HG03159 (cell line): ENCODE results near the gene GRAMD4.

ENCODE experiments used
- ATAC-seq: cut with Tn5 transposase; IDR thresholded peaks from one replicate; pipeline ENCODE4 v1.9.1; 2021; ENCODE audit warnings: mild to moderate bottlenecking, moderate library complexity; ENCODE audit not compliant: unreplicated experiment

The GRAMD4 gene

DNA sequence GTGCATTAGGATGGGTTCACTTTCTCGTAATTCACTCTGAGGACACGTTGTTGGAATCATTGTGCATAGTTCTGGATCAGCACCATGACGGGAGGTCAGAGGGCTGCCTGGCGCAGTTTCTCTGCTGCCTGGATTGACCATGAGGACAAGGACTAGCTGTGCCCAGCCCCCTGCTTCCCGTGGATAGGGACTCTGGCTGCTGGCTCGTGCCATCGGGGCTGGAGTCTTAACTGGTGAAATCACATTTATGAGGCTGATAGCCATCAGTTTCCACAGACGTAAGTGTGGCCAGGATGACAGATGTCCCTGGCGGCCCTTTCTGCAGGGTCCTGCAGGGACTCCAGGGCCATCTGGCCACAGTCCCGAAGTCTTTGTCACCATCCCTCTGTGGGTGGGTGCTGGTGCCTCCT is 24.1 kb upstream of the GRAMD4 start:
- ATAC-seq: no peak

DNA sequence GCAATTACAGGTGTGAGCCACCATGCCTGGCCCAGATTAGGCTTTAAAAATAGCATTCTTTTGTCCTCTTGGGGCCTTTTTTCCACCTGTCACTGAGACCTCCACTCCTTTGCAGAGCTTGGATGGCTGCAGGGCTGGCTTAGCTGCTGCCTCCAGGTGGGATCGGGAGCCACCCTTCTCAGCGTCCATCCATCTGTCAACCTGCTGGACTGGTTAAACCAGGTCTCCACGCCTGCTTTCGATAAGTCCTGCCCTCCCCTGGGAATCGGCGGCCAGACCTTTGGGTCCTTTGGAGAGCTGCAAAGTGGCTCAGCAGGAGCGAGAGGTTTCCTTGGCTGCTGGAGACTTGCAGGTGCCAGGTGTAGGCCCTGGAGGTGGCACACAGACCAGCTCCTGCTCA is 23.4 kb upstream of the GRAMD4 start:
- ATAC-seq: no peak

DNA sequence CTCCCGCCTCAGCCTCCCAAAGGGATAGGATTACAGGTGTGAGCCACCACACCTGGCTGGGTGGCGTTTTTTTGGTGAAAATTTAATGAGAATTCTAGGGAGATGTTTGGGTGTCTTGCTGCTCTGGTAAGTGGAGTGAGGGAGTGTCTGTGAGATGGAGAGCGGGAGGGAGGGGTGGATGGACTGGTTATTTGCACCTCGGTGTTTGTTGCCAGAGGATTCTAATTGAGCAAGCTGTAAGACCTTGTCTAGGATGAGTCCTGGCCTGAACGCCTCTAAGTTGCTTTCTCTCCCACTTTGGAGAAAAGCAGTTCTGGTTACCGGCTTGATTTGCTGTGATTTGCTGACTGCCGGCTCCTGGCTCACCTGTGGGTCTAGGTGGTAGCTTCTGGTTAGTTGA is 22.0 kb upstream of the GRAMD4 start:
- ATAC-seq: no peak

DNA sequence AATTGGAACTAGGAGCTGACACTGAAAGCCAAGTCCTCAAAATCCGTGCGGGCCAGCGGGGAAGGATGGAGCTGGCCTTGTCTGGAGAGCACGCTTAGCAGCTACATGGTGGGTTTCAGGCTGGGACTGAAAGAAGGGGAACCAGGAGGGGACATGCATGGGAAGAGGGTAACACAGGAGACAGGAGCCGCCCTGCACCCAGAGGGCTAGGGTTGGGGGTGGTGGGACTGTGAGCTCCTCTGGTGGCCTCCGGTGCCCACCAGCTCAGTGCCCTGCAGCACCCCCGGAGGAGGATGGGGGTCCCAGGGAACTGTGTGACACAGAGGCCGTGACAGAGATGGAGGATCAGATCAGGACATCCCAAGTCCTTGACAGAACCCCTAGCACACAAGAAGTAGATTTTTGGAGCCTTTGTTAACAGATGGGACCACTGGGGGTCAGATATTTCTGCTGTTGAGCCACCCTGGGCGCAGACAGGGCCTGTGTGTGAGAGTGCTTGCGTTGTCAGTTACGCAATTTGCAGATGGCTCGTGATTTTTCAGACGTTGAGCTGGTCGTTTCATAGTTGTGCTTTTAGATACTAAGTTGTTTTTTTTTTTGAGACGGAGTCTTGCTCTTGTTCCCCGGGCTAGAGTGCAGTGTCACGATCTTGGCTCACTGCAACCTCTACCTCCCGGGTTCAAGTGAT is 21.3 kb upstream of the GRAMD4 start:
- ATAC-seq: no peak

DNA sequence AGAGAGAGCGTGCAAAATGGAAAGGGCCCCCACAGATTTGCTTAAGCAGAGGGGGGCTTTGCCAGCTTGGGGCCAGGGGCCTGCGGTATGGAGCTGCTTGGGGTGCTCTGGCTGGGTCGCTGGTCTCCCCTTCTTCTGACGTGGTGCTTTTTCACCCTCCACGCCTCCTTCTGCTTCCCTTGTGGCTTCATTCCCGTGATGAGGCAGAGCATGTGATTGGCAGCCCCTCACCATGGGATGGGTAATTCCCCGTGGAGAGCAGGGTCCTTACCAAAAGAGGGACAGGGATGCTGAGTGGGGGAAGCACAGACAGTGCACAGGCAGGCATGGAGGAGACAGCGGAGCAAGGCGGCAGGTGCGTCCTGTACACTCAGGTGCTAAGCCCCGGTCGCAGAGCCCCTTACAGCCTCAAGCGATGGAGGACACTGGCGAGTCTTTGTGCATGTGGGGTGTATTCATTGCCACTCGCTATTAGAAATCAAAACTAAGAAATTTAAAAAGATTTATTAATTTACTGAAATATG is 19.9 kb upstream of the GRAMD4 start:
- ATAC-seq: no peak

DNA sequence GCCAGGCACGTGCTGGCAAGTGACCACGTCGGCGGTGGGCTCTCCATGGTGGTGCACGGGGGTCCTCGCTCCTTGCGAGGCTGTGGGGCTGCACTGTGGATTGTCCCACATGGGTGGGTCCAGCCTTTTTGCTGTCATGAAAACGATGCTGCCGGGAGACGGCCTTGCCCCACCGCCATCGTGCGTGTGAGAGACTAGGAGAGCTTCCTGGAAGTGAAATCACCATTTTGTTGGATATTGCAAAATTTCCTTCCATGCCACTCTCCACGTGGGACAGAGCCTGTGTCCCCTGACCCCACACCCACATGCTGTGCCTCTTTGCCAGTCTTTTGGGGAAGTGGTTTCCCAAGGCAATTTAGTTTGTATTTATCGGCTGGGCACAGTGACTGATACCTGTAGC is 18.2 kb upstream of the GRAMD4 start:
- ATAC-seq: no peak

DNA sequence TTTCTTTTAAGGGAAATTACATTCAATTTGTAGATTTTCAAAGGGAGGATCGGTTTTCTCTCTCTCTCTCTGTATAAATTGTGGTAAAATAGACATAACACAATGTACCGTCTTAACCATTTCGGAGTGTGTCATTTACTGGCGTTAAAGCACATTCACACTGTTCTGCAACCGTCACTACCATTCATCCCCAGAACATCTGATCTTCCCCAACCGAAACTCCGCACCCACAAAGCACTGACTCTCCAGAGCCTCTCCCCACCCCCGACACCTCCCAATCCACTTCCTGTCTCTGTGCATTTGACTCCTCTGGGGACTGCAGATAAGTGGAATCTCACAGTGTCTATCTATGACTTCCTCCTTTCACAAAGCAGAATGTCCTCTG is 15.9 kb upstream of the GRAMD4 start:
- no peak for ATAC-seq

DNA sequence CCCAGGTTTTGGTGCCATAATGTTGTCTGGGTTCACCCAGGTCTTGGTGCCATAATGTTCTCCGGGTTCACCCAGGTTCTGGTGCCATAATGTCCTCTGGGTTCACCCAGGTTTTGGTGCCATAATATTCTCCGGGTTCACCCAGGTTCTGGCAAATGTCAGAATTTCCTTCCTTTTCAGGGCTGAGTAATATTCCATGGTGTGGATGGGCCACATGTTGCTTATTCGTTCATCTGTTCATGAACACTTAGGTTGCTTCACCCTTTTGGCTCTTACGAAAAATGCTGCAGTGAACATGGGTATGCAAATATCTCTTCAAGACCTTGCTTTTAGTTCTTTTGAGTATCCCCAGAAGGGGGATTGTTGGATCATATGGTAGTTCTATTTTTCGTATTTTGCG is 15.1 kb upstream of the GRAMD4 start:
- ATAC-seq: no peak

DNA sequence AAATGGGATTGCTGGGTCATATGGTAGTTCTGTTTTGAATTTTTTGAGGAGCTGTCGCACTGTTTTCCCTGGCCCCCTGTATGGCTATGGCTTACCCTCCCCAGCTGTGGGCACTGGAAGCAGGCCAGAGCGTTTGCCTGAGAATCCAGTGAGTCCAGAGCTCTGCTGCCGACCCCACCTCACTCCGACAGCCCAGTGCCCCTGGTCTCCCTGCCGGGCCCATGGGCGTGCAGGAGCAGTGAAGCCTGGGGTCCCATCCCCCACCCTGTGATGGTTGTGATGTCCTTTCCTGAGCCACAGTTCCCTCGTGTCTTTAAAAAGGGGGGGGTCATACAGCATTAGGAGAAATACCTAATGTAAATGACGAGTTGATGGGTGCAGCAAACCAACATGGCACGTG is 13.3 kb upstream of the GRAMD4 start:
- no peak for ATAC-seq

DNA sequence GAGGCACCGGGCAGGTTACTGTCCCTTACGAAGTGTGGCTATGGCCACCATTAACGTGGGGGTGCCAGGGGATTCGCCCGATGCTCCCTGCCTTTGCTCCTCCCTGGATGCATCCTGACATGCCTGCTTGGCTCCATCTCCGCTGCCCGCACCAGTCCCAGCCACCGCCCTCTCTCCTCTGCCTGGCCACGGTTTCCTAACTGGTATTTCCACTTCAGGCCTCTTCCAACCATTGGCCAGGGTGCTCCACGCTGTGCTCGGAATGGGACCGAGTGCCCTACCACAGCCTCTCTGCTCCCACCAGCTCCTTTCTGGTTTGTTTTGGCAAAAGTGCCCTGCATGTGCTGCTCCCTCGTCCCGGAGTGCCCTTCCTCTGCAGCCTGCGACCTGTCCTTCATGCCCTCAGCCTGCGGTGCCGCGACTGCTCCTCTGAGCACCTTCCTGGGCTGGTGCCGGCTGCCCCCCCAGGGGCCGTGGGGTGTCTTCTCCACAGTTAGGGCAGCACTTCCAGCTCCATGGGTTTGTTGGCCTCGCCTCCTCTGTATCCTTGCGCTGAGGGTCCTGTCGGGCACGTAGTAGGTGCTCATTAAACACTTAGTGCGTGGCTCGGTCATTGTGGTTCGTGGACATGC is 12.6 kb upstream of the GRAMD4 start:
- ATAC-seq: no peak

DNA sequence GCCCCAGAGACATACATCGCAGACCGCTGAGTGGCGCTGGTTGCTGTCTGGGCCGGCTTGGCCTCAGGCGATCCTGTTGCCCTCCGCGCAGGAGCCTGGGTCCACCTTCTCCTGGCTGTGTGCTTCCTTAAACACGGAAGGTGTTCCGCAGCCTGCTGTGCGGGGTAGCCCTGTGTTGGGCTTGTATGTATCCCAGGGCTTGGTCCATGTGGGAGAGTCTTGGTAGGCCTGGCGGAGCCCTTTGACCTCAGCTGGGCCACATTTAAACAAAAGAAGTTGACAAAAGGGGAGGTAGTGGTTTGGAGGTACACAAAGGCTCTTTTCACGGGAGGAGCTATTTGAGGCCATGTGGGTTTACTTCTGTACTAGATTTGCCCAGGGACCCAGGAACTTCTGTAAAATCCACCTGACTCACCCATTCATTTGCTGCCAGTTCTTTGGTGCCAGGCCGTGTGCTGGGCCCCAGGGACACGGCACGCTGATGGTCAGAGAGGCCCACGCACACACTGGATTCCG is 11.0 kb upstream of the GRAMD4 start:
- ATAC-seq: no peak

DNA sequence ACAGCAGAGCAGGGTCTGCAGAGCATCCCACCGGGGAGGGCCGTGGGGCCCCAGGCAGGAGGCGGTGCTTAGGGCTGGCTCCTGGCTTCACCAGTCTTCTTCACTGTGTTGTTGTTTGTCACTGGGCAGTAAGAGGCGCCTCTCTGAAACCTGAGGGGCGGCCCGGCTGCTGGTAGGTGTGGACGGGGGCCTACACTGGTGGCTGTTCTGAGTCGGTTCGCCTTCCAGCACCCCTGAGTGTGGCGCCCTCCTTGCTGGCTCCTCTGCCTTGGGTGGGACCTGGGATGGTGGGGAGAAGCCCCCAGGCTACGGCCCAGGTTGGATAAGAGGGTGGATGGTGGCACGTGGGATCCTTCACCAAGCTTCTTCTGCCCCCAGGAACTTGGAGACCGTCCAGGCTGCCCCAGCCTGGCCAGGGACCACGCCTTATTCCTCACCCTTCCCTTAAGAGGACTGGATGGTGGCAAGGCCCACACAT is 10.4 kb upstream of the GRAMD4 start:
- no peak for ATAC-seq

DNA sequence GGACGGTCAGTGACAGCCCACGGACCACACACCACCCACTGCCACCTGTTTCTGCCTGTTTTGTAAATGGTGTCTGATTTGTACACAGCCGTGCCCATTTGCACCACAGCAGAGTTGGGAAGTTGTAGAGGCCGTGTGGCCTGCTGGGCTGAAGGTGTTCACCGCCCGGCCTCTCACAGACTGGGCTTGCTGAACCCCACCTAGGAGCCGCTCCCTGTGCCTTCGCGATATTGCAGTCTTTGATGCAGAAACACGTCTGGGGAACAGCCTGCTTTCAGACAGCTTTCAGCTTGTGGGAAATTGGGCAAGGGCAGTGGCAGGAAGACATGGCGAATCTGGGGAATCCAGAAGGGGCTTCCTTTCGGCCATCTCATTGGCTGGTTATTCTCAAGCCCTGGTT is 9.8 kb upstream of the GRAMD4 start:
- no peak for ATAC-seq

DNA sequence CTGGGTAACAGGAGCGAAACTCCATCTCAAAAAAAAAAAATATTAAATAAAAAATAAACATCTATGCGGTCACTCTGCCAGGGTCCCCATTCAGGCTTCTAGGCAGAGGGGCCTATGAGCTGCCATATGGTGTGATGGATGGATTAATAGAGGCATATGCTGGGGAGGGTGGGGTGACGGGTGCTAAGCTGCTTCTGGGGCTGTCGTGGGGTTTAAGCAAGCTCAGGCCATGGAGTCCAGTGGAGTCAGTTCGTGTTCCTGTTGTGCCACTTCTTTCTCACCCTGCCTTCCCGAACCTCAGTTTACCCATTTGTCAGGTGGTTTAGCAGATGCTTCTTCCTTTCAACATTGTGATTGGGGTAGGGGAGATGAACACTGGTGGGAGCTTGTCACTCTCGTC is 9.0 kb upstream of the GRAMD4 start:
- ATAC-seq: no peak

DNA sequence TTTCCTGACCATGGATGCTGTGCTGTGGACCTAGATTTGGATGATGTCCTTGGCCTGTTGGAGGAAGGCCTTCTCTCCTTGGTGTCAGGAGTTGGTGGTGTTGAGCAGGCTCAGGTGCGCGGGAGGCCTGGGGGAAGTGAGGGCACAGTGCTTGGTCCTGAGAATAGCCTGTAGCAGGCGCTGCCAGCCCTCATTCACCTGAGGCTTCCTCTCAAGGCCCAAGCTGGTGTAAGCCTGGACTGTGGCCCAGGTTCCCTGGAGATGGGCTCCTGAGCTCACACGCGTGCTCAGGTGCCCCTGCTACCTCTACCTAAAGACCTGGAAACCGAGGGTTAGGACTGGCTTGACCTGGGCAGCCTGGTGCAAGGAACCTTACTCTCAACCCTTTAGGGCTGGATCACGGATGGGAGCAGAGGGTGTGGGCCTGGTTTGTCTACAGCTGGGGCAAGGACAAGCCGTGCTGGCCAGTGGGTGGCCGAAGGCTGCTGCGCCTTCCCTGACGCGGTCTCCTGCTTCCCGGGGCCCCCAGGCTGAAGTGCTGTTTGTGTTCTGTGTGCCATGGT is 7.8 kb upstream of the GRAMD4 start:
- ATAC-seq: no peak

DNA sequence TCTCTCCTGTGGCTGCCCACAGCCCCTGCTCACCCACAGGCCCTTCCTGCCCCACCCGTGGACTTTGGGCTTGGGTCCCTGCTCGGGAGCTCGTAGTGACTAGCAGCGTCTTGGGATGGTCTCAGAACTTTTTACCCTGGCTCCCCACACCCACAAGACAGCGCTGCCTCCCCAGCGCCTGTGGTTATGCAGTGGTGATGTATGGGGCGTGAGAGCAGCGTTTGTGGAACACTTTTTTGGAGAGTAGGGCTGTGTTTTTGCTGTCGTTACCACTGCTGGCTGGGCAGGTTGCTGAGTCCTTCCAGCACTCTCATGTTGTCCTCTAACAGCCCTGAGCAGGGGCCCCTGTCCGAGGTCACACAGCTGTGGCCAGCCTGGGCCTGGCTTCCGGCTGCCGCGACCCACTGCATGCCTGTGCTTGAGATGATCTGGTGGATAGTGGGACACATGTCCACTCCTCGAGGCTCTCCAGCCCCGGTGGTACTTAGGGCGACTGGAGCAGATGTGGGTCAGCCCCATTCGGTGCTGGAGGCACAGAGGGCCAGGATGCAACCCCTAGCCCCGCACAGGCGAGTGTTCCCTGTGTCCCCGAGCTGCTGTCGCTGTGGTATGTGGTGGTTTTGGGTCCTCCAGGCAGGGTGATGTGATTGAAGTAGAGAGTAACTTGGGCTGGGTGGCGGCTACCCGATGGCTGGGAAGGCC is 7.1 kb upstream of the GRAMD4 start:
- ATAC-seq: no peak

DNA sequence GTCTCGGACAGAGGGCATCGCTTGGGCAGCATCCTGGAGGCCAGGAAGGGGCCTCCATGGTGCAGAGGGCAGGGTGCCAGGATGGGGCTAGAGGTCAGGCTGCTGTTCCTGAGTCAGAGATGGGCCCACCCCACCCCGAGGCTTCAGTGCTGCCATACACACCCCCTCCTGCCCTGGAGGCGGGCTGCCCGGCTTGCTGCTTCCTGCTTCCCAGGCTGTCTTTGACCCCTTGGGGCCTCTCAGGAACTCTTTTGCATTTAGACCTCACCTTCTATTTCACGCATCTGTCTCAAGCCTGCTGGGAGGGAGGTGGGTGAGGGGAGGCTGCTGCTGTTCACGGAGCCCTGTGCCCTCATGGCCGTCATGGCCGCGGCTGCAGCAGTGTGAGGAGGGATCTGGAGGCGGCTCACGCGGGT is 6.6 kb upstream of the GRAMD4 start:
- no peak for ATAC-seq

DNA sequence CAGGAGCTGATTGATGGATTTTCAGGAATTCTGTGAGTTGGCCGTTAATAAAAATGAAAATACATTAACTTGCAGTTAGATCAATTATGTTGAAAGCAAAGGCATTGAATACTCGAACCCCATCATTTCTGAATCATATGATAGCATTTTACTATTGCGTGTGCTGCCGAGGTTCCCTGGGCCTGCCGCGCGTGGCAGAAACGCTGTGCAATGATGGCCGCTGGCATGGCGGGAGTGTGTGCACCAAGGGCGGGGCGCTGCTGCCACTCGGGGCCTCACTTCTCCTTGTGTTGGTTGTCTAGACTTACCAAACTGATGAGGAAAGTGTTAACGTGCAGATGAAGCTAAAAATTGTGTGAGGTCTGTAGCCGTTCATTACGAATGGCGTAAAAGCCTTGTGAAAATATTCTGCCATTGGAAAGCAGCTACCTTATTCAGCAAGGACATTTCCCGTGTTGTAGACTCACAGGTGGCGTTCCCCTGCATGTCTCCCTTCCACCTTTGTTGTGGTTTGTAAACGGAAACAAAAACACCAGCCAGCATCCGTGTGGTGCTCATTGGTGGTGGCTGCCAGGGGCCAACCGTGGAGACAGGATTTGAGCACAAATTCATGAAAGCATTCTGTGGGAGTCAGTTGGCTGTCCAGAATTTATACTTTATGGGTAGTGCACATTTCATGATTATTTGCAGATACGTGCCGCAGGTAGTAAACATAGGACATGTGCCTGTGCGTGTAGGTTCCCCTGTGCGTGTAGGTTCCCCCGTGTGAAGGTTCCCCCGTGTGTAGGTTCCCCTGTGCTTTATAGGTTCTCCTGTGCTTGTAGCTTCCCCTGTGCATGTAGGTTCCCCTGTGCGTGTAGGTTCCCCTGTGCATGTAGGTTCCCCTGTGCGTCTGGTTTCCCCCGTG is 5.9 kb upstream of the GRAMD4 start:
- ATAC-seq: no peak

DNA sequence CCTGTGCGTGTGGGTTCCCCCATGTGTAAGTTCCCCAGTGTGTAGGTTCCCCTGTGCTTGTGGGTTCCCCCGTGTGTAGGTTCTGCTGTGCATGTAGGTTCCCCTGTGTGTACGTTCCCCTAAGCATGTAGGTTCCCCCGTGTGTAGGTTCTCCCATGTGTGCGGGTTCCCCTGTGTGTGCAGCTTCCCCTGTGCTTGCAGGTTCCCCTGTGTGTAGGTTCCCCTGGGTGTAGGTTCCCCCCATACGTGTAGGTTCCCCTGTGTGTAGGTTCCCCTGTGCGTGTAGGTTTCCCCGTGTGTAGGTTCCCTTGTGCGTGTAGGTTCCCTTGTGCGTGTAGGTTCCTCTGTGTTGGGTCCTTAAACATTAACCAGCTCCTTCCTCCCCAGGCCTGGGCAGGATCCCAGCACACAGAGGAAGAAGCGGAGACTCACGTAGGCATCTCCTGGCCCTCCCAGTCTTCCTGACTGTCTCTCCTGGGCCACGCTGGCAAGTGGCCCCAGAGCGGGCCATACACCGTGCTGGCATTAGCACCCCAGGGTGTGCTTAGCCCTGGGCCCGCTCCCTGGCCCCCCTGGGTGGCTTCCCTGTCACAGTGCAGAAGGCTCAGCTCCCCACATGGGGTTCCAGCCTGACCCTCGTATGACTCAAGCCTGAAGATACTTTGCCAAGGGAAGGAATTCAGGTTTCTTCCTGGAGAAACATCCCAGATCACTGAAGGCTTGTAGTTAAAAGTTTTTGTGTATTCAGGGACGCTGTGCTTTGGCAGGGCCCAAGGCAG is 2.8 kb upstream of the GRAMD4 start:
- no peak for ATAC-seq
